ENCODE measurements around the gene ATP2B3.

GRCh38 chrX:153595859-153596857, 78.7 kb downstream of the ATP2B3 start:
- TF ChIP-seq CTCF (IDR thresholded peaks at IDR 0.05) = no peak
- no peak for TF ChIP-seq EP300 (IDR thresholded peaks at IDR 0.05)

All from suprapubic skin (tissue), 3 donors.